ENCODE data around the gene CELSR1.

The CELSR1 gene

DNA sequence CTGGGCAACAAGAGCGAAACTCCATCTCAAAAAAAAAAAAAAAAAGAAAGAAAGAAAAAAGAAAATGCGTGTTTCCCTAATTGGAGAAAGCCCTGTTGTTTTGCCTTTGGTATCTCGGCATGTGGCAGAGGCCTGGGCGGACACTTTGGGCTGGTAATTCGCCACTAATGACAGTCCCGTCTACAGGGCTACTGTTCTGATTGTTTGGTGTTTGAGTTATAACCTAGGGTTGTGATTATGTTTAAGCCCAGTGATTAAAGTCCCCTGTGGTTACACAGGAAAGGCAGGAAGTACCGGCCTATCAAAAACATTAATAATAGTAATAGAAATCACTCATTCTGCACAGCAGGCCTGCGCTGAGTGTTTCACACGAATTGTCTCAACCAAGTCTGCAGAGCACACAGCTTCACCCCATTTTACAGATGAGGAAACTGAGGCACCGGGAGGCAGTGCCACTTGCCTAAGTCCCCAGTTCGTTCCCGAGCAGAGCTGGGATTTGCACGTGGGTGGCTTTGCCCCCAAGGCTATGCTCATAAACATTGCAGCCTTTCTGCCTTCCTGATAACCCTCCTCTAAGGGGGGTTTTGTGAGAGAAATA is 43.6 kb upstream of the CELSR1 start:
- H3K4me1 ChIP-seq (ENCODE audit: control insufficient read depth, insufficient read depth, low read length) = peaks cover 5% of the 10 kb centered on the region
- no peaks in the 10 kb centered on the region for H3K9me3 ChIP-seq (ENCODE audit: control insufficient read depth, insufficient read depth, low read length)
- no peak overlapping the region for H3K4me3 ChIP-seq (ENCODE audit: low read depth, low read length)
- peaks cover 3% of the 10 kb centered on the region for H3K27me3 ChIP-seq (ENCODE audit: control insufficient read depth, insufficient read depth, low read length)
- no peaks in the 10 kb centered on the region for H3K36me3 ChIP-seq (ENCODE audit: control insufficient read depth, insufficient read depth, low read length)
- no peak overlapping the region for H3K9ac ChIP-seq (ENCODE audit: low read depth, low read length)

GRCh38 chr22:46579751-46580449 is 42.5 kb upstream of the CELSR1 start:
- no peak overlapping the region for H3K9ac ChIP-seq (ENCODE audit: low read depth, low read length)
- no peak overlapping the region for H3K4me3 ChIP-seq (ENCODE audit: low read depth, low read length)
- H3K27me3 ChIP-seq (ENCODE audit: control insufficient read depth, insufficient read depth, low read length) = peaks cover 3% of the 10 kb centered on the region
- H3K9me3 ChIP-seq (ENCODE audit: control insufficient read depth, insufficient read depth, low read length) = no peaks in the 10 kb centered on the region
- H3K36me3 ChIP-seq (ENCODE audit: control insufficient read depth, insufficient read depth, low read length) = no peaks in the 10 kb centered on the region
- peaks cover 8% of the 10 kb centered on the region for H3K4me1 ChIP-seq (ENCODE audit: control insufficient read depth, insufficient read depth, low read length)

DNA sequence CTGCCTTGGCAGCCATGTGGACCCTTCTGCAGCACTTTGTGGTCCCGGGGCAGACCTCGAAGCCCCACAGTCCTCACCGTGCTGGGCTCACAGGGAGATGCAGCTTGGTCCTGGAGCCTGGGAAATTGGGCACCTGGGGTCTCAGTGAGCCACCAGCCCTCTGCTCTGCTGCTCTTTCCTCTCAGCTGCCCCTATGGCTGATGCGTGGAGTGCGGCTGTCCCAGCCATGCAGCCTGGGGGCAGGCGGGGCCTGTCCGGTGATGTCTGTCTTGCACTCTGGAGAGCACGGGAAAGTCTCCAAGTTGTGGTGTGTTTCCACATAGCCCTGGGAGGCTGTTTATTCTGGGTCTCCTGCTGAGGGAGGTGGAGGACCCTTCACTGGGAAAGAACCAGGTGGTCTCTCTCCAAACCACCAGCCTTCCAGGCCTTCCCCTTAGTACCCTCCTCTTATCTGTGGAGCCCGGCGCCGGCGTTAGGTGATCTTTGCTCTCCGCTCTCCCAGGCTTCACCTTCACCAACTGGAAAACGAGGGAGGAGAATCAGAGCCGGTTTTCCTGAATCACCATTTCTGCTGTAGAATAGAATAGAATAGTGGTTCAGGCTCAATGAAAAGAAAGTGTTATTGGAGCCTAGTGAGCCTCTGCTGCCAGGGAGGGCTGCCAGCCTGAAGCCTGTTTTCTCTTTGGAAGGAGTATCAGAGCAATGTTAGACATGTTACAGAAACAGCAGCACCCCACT is 41.6 kb upstream of the CELSR1 start:
- no peak overlapping the region for H3K9ac ChIP-seq (ENCODE audit: low read depth, low read length)
- no peaks in the 10 kb centered on the region for H3K36me3 ChIP-seq (ENCODE audit: control insufficient read depth, insufficient read depth, low read length)
- H3K4me1 ChIP-seq (ENCODE audit: control insufficient read depth, insufficient read depth, low read length) = peaks cover 3% of the 10 kb centered on the region
- H3K4me3 ChIP-seq (ENCODE audit: low read depth, low read length) = no peak overlapping the region
- peaks cover 3% of the 10 kb centered on the region for H3K27me3 ChIP-seq (ENCODE audit: control insufficient read depth, insufficient read depth, low read length)
- no peaks in the 10 kb centered on the region for H3K9me3 ChIP-seq (ENCODE audit: control insufficient read depth, insufficient read depth, low read length)

GRCh38 chr22:46578251-46578823 is 40.9 kb upstream of the CELSR1 start:
- H3K4me3 ChIP-seq (ENCODE audit: low read depth, low read length) = peak overlapping the region; percentile 60
- peaks cover 3% of the 10 kb centered on the region for H3K4me1 ChIP-seq (ENCODE audit: control insufficient read depth, insufficient read depth, low read length)
- H3K27me3 ChIP-seq (ENCODE audit: control insufficient read depth, insufficient read depth, low read length) = peaks cover 3% of the 10 kb centered on the region
- H3K36me3 ChIP-seq (ENCODE audit: control insufficient read depth, insufficient read depth, low read length) = no peaks in the 10 kb centered on the region
- H3K9ac ChIP-seq (ENCODE audit: low read depth, low read length) = no peak overlapping the region
- H3K9me3 ChIP-seq (ENCODE audit: control insufficient read depth, insufficient read depth, low read length) = no peaks in the 10 kb centered on the region

DNA sequence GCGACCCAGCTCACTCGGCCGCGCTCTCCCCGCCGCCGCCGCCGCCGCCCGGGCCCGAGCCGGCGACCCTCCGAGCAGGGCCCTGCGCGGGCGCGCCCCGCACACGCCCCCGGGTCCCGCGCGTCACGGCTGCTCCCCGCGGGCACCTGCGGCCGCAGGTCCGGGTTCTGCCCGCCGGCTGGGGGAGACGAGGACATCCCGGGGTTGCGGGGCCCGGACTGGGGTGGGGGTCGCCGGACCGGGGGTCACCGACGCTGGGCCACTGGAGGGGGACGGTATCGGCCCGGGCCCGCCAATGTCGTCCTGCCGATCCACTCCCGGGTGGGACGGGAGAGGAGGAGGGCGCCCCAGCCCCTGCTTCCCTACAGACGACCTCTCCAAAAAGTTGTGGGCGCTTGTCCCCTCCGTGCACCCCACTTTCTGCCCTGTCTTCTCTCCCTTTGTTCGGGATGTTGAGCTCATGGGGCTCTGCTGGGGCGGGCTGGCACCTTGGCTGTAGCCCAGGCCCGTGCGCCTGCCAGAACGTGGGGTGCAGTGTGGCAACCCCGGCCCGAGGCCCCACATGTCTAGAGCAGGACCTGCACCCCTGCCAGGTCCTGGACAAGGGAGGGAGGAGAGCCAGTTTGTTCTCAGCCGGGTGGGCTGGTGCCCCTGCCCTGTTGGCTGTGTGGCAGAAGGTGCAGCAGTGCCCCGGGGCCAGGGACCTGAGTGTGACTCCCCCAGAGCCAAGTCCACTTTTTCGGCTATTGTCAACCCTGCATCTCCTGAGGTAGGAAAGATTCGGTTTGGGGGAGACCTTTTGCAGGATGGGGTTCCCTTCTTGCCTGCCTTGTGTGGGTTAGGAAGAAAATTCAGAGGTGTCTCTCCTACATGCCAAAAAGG is 40.2 kb upstream of the CELSR1 start:
- Histone ChIP-seq H3K4me1 (ENCODE audit: control insufficient read depth, insufficient read depth, low read length) (peaks cover 3% of the 10 kb centered on the region), H3K9ac (ENCODE audit: low read depth, low read length) (peak overlapping the region; percentile 60)

GRCh38 chr22:46576556-46577367 is 39.3 kb upstream of the CELSR1 start:
- Histone ChIP-seq H3K9ac (ENCODE audit: low read depth, low read length) (no peak overlapping the region), H3K4me3 (ENCODE audit: low read depth, low read length) (peak overlapping the region; percentile 53), H3K4me1 (ENCODE audit: control insufficient read depth, insufficient read depth, low read length) (peaks cover 3% of the 10 kb centered on the region)

More for the DNA sequence above, 40.2 kb upstream of the CELSR1 start:
- Histone ChIP-seq H3K36me3 (ENCODE audit: control insufficient read depth, insufficient read depth, low read length) (no peaks in the 10 kb centered on the region), H3K9me3 (ENCODE audit: control insufficient read depth, insufficient read depth, low read length) (no peaks in the 10 kb centered on the region), H3K4me3 (ENCODE audit: low read depth, low read length) (peak overlapping the region; percentile 60), H3K27me3 (ENCODE audit: control insufficient read depth, insufficient read depth, low read length) (peaks cover 3% of the 10 kb centered on the region)

DNA sequence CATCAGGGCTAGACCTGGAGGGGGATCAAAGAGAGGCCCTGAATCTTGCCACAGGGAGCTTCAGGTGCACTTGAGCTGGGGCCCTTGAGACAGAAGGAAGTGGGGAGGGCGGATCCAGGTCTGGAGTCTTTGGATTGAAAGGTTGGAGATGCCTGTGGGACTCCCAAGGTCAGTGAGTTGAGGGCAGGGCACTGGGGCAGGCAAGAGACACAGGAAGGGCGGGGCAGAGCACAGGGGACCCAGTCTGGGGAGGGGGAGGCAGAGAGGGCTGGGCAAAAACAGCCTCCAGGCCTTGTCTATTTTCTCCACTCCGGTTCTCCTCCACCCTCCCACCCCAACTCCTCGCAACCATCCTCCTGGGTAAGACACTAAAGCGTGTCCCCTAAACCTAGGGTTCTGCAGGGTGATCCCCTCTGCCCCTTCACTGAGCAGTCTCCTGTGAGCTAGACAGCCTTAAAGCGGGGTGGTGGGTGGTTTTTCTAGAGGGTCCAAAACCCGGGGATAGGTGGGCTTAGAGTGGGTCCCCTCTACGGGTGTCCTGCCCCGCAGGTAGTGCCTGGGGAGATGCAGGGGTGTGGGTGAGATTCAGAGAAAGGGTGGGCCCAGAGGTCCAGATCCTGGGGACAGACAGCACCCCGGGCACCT is 38.6 kb upstream of the CELSR1 start:
- peak overlapping the region; percentile 37 for H3K9ac ChIP-seq (ENCODE audit: low read depth, low read length)
- no peaks in the 10 kb centered on the region for H3K9me3 ChIP-seq (ENCODE audit: control insufficient read depth, insufficient read depth, low read length)
- no peaks in the 10 kb centered on the region for H3K36me3 ChIP-seq (ENCODE audit: control insufficient read depth, insufficient read depth, low read length)
- H3K4me1 ChIP-seq (ENCODE audit: control insufficient read depth, insufficient read depth, low read length) = peaks cover 3% of the 10 kb centered on the region
- H3K27me3 ChIP-seq (ENCODE audit: control insufficient read depth, insufficient read depth, low read length) = peaks cover 3% of the 10 kb centered on the region
- peak overlapping the region; percentile 53 for H3K4me3 ChIP-seq (ENCODE audit: low read depth, low read length)

More at GRCh38 chr22:46576556-46577367, 39.3 kb upstream of the CELSR1 start:
- Histone ChIP-seq H3K27me3 (ENCODE audit: control insufficient read depth, insufficient read depth, low read length) (peaks cover 3% of the 10 kb centered on the region), H3K36me3 (ENCODE audit: control insufficient read depth, insufficient read depth, low read length) (no peaks in the 10 kb centered on the region), H3K9me3 (ENCODE audit: control insufficient read depth, insufficient read depth, low read length) (no peaks in the 10 kb centered on the region)

- H3K9ac ChIP-seq (ENCODE audit: low read depth, low read length) = peak overlapping the region; percentile 37
- H3K36me3 ChIP-seq (ENCODE audit: control insufficient read depth, insufficient read depth, low read length) = no peaks in the 10 kb centered on the region
- H3K27me3 ChIP-seq (ENCODE audit: control insufficient read depth, insufficient read depth, low read length) = peaks cover 3% of the 10 kb centered on the region
- H3K4me1 ChIP-seq (ENCODE audit: control insufficient read depth, insufficient read depth, low read length) = peaks cover 3% of the 10 kb centered on the region
- peak overlapping the region; percentile 53 for H3K4me3 ChIP-seq (ENCODE audit: low read depth, low read length)
- no peaks in the 10 kb centered on the region for H3K9me3 ChIP-seq (ENCODE audit: control insufficient read depth, insufficient read depth, low read length)
Measured at GRCh38 chr22:46574993-46575910, 37.8 kb upstream of the CELSR1 start.

DNA sequence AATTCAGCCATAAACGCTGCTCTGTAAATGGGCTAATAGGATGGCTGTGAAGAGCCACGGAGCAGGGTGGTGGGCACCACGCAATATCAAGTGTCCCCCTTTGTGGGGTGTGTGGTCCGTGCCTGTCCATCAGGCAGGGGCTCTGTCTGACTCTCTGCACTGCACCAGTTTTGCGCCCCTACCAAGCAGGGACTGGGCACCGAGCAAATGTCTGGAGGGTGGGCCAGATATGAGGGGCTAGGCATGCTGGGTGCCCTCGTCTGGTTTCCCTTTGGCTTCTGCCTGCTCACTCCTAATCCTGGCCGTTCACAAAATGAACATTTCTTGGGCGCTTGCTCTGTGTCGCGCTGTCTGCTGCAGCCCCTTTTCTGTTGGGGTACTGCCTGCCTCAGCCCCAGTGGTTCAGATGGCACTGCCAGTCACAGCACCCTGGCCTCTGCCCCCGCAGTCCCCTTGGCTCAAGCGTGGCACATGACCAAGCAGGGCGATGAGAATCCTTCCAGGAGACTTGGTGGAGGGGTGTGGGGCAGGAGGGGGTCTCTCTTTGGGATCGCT is 37.1 kb upstream of the CELSR1 start:
- H3K9me3 ChIP-seq (ENCODE audit: control insufficient read depth, insufficient read depth, low read length) = no peaks in the 10 kb centered on the region
- H3K27me3 ChIP-seq (ENCODE audit: control insufficient read depth, insufficient read depth, low read length) = peaks cover 3% of the 10 kb centered on the region
- H3K4me1 ChIP-seq (ENCODE audit: control insufficient read depth, insufficient read depth, low read length) = peaks cover 3% of the 10 kb centered on the region
- no peak overlapping the region for H3K9ac ChIP-seq (ENCODE audit: low read depth, low read length)
- H3K36me3 ChIP-seq (ENCODE audit: control insufficient read depth, insufficient read depth, low read length) = no peaks in the 10 kb centered on the region
- H3K4me3 ChIP-seq (ENCODE audit: low read depth, low read length) = no peak overlapping the region

Data from iPS-15b (cell line).